SK-N-MC (cell line): ENCODE data around the gene PCGF5.

Experiments used
- EZH2 ChIP-seq: fragments of 200-600 bp; sonication (generic); IDR thresholded peaks from one replicate; pipeline ENCODE4 v1.6.1; 2017; ENCODE audit warnings: antibody characterized with exemption
- POLR2AphosphoS5 ChIP-seq: IDR thresholded peaks from 2 replicates; pipeline ENCODE4 v1.6.1; 2012; ENCODE audit warnings: mild to moderate bottlenecking, low read depth, low read length, borderline replicate concordance

DNA sequence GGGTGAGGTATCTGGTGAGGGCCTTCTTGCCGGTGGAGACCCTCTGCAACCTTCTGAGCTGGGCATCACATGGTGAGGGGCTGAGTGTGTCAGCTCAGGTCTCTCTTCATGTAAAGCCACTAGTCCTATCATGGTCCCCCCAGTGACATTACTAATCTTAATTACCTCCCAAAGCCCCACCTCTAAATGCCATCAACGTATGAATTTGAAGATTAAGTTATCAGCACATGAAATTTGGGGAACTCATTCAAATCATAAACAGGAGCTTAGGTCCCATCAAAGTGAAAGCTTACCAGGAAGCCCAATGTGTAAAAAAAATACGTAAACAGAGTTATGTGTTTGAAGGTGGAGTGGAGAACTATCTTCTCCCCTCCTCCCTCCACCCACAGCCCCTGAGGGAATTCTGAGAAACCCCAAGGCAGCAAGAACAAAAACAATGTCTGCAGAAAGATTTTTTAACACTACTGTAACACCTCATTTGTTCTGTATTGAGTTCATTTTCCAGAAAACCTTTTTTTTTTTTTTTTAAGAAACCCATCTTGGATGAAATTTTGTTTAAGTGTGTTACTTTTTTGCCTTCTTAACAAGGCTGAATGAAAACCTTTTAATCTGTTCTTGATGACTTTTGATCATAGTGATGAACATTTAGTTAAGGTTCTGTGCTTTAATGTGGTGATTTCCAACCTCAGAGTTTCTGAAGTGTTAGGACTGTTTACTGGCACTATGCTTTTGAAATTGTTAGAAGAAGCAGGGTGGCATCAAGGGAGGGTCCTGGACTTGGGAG is 19.1 kb upstream of the PCGF5 start:
- TF ChIP-seq EZH2 (no peak), POLR2AphosphoS5 (no peak)
